Stimulated activated CD4-positive, alpha-beta T cell treated with anti-CD3 and anti-CD28 coated beads, Interleukin-1b, Interleukin-23, amount 100 ng/mL, for 48 hours (primary cell): ENCODE data around the gene NRN1L.
A peak's percentile ranks its signal among the peaks of the same experiment; 100 is the strongest.
"Not testable (repeated sequence)": the region's sequence is repeated elsewhere in the genome, so short reads cannot be mapped to it uniquely, and the experiment has no call there.

Source experiments
- DNase-seq: peaks from one replicate; pipeline ENCODE4 v3.0.0-alpha.2; 2020

NRN1L gene

DNA sequence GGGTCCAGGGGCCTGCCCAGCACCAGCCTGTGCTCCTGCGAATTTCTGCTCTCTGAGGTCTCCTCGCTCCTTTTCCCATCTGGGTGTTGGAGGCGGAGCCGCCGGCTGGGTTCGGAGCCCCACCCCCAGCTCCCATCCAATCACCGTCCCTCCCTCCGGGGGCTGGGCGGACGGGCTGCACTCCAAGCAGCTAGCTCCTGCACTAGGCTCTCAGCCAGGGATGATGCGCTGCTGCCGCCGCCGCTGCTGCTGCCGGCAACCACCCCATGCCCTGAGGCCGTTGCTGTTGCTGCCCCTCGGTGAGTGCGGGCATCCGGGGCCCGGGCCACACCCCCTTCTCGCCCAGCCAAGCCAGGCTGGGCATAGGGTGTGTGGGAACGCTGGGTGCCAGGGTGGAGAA lies at the start of gene NRN1L:
Gene NRN1L, plus strand, starts transcription at position 202 of the 400 bp plus-strand sequence. Its CDS starts 19 bp downstream, at position 221.
- no peak for DNase-seq

DNA sequence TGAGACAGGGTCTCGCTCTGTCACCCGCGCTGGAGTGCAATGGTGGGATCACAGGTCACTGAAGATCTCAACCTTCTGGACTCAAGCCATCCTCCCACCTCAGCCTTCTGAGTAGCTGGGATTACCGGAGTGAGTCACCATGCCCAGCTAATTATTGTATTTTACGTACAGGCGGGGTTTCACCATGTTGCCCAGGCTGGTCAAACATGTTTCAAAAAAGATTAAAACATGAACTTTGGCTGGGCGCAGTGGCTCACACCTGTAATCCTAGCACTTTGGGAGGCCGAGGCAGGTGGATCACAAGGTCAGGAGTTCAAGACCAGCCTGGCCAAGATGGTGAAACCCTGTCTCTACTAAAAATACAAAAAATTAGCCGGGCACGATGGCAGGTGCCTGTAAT lies 47.5 kb upstream of the NRN1L start:
- DNase-seq: not testable (repeated sequence)

DNA sequence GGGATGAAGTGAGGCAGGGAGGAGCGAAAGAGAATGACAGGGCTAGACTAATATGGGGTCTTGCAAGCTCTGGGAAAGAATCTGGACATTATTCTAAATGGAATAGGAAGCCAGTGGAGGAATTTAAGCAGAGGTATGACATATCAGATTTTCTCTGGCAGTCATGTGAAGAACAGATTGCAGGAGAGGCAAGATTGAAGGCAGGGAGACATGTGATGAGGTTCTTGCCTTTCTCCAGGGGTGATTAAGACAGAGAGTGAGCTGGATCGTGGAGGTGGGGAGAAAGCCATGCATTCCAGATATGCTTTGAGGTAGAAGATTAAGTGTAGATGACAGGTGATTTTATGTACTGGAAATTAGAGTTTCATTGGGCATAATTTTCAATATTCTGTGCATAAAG lies 46.9 kb upstream of the NRN1L start:
- DNase-seq: no peak

DNA sequence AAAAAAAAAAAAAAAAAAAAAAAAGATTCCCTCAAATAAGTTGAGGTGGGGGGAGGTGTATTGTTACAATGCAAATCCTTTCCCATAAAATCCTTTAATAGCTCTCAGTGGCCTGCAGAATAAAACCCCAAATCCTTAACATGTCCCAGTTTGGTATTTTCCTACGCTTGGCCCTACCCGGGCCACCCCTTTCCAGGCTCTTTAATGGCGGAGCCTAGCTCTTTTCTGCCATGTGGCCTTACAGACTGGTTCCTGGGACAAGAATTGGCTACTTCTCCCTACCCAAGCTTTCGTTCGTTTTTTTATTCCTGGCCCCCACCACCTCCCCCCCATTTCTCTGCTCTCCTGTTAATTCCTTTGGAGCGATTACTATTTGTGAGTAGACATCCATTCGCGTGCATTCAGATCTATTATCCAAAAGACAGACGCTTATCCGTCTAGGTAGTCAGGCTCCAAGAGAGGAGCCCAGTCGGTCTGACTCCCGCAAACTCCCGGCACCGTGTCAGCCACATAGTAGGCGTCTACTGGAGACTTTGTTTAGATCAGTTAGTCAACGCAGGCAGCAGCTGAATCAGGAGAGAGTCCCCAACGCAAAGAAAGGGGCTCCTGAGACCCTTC lies 43.4 kb upstream of the NRN1L start:
- DNase-seq: no peak

DNA sequence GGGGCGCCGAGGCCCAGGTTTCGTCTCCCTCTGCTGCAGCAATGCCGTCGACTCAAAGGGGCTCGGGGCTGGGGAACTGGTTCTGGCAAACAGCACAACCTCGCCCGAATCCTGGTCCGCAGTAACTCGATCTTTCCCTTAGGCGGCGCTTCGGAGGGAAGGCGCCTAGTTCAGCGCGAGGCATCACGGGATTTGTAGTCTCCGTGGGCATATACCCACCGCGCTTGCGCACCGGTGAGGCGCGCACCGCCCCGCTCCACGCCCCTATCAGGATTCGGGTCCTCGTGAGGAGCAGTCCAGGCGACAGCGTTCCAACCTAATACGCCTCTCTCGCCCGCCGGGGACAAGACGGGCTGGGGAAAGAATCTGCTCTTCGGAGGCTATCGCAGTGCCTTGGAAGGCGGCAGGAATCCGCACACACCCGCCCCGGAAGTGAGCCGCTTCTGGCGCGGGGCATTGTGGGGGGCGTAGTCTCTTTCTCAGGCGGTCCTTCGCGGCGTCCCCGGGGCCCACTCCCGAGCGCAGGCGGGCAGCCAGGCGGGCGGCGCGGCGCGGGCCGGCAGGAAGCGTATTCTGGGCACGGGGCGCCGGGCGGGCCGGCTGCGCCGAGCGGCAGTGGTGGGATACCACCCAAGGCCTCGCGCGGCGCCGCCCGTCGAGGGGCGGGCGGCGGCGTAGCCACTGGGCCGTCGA lies 42.7 kb upstream of the NRN1L start, which contains the start of gene THAP11:
Gene THAP11, plus strand, starts transcription at position 505 of the 693 bp plus-strand sequence. CDS start 235 bp downstream, outside the sequence.
- peak; percentile 94 for DNase-seq

DNA sequence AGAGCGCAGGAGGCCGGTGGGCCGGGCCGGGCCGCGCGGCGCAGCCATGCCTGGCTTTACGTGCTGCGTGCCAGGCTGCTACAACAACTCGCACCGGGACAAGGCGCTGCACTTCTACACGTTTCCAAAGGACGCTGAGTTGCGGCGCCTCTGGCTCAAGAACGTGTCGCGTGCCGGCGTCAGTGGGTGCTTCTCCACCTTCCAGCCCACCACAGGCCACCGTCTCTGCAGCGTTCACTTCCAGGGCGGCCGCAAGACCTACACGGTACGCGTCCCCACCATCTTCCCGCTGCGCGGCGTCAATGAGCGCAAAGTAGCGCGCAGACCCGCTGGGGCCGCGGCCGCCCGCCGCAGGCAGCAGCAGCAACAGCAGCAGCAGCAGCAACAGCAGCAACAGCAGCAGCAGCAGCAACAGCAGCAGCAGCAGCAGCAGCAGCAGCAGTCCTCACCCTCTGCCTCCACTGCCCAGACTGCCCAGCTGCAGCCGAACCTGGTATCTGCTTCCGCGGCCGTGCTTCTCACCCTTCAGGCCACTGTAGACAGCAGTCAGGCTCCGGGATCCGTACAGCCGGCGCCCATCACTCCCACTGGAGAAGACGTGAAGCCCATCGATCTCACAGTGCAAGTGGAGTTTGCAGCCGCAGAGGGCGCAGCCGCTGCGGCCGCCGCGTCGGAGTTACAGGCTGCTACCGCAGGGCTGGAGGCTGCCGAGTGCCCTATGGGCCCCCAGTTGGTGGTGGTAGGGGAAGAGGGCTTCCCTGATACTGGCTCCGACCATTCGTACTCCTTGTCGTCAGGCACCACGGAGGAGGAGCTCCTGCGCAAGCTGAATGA lies 42.0 kb upstream of the NRN1L start:
- DNase-seq: peak; percentile 66

DNA sequence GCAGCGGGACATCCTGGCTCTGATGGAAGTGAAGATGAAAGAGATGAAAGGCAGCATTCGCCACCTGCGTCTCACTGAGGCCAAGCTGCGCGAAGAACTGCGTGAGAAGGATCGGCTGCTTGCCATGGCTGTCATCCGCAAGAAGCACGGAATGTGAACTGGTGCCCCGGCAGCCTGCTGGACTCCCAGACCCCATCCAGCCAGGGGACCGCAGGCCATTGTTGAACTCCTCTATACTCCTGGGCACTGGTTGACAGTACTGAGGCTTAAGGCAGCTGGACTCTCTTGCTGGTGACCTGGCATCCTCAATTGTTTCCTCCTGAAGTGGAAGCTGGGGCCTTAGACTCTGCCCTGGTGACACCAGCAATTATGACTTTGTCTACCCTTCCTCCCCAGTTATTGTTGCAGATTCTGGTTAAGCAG lies 41.3 kb upstream of the NRN1L start:
- DNase-seq: no peak

DNA sequence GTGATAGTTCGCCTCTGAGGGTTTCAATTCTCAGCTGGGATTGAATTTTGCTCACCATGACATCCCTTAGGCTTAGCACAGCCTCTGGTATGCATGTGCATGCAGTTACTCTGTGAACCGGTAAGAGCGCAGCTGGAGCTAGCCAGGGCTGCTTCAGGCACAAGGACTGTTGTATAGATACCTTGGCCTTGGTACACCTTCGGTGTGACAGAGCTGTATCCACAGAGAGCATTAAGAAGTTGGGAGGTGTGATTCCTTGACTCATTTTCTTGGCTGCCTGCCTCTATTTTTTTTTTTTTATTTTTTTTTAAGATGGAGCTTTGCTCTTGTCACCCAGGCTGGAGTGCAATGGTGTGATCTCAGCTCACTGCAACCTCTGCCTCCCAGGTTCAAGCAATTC lies 40.2 kb upstream of the NRN1L start:
- DNase-seq: no peak

DNA sequence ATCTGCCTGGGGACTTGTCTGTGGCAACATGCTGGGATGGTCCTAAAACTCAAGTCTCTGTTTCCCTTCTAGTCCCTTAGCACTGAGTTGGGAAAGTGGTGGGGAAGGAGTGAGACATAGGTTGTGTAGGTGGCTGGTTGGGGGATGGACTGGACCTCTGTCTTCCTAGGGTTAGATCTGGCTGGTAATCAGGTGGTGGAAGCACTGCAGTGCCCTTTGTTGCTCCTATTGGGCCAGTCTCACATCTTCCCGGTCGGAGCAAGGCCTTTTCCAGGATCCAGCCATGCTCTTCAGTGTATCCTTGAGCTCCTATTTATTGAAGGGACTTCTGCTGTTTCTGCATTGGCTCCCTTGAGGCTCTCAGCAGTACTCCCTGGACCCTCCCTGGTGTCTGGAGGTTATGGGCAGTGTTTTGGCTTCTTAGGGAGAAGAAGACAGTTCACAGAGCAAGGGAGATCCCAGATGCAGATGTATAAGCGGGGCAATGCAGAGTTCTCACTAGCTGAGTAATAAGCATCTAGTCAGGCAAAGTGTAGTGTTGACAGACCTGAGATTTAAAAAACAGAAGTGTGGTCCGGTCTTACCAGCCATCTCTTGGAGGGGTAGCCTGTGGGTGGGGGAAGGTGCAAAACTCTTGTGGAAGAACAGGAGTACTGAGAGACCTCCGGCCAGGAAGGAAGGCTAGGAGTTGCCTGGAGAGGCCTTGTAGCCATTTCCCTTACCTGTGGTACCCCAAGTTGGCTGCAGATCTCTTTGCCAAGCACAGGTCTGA lies 39.2 kb upstream of the NRN1L start:
- DNase-seq: no peak

DNA sequence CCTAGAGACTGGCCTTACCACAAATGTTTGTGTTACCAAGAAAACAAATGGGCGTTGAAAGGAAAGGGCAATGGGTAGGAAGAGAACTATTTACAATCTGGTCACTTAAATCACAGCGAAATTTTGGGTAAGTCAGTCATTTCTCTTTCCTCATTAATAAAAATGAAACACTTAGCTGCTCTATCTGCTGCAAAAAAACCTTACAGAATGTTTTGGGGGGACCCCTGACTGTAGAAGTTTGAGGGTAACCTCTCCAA lies 38.7 kb upstream of the NRN1L start:
- no peak for DNase-seq

DNA sequence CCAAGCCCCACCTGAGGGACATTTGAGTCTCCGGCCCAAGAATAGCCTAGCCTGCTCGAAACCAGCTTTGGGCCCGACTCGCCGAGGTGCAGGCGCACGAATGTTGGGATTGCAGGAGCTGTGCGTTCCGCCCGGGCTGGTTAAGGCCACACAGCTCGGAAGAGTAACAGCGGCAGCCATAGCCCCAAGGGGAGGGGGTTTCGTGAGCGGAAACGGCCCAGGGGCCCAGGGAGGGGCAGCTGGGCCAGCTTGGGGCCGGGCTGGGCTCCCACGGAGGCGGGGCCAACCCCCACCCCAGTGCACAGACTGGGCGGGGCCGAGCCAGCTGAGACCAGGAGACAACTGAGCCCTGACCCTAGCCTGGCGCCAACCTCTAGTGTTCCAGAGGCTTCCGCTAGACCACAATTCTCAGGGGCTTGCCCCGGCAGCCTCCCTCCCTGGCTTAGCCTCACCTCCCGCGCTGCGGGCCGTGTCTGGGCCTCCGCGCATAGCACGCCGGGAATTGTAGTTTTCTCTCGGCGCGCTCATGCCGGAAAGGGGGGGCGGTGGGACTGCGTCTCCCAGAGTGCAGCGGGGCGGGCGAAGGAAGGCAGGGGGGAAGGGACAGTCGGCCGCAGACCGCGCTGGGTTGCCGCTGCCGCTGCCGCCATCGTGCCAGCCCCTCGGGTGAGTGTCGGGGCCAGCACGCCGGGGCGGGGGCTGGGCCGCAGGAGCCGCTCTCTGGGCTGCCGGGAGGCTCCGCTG lies 38.2 kb upstream of the NRN1L start, which contains the start of gene NUTF2:
Gene NUTF2, plus strand, starts transcription at position 614 of the 744 bp plus-strand sequence. CDS start 18,198 bp downstream, outside the sequence.
- DNase-seq: peak; percentile 96

DNA sequence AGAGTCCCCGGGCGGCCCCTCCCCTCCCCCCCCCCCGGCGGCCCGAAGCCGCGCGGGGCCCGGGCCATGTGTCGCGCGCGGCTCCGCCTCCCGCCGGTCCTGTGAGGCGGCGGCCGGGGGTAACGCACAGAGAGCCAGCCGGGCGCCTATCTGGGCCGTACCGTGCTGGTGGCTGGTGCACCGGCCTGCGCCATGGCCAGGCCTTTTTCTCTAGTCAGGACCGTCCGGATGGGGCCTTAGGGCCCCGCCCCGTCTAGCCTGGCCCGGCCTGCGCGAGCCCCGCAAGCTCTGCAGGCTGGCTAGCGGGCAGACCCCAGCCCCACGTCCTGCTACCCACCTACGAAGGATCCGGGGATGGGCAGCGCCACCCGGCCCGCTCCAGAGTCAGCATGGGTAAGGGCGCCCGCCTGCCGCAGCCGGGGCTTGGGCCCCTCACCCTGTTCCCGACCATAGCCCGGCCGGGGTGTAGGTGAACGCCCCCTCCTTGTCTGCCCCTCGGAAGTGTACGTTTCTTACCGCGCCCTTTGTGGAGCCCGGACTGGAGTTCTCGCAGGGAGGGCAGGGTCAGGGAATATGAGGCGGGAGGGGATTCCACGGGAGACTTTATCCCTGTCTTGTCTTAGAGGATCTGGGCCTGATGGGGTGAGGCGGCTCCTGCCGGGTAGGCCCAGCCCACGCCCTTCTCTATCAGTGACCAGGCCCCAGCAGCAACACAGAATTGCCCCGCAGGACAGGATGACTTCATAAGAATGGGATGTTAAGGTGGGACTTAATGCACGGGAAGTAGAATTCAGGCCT lies 37.4 kb upstream of the NRN1L start, which contains the start of gene CENPT:
Gene CENPT, minus strand, starts transcription at position 630 of the 798 bp plus-strand sequence. CDS start 13,834 bp downstream, outside the sequence.
- DNase-seq: peak; percentile 16

DNA sequence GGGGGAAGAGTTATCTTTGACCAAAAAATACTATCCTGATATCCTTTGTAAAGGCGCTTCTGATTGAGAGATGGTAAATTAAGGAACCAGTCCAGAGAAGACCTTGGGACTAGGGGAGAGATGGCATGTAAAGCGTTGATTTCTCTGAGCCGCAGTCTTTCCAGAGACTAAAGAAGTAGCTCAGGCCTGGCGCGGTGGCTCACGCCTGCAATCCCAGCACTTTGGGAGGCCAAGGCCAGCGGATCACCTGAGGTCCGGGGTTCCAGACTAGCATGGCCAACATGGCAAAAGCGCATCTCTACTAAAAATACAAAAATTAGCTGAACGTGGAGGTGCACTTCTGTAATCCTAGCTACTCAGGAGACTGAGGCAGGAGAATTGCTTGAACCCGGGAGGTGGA lies 36.6 kb upstream of the NRN1L start:
- no peak for DNase-seq

DNA sequence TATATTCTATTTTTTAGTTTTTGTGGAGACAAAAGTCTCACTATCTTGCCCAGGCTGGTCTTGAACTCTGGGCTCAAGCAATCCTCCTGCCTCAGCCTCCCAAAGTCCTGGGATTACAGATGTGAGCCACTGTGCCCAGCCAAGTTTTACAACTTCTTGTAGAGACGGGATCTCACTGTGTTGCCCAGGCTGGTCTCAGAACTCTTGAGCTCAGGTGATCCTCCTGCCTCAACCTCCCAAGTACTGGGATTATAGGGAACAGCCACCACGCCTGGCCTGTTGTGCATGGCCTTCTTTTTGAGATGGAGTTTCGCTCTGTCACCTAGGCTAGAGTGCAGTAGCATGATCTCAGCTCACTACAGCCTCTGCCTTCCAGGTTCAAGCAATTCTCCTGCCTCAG lies 31.0 kb upstream of the NRN1L start:
- DNase-seq: no peak

DNA sequence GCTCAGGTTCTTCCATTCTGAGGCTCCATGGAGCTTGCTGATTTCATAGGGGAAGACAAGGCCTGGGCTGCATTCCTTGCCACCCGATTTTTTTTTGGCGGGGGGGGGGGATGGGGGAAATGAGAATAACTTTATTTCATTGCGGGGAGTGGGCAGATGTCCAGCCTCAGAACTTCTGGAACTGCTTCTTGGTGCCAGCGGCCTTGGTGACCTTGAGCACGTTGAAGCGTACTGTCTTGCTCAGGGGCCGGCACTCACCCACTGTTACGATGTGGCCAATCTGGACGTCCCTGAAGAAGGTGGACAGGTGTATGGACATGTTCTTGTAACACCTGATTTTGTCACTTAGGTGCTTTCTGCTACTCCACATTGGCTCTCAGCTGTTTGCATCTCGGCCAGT lies 28.9 kb upstream of the NRN1L start:
- no peak for DNase-seq

DNA sequence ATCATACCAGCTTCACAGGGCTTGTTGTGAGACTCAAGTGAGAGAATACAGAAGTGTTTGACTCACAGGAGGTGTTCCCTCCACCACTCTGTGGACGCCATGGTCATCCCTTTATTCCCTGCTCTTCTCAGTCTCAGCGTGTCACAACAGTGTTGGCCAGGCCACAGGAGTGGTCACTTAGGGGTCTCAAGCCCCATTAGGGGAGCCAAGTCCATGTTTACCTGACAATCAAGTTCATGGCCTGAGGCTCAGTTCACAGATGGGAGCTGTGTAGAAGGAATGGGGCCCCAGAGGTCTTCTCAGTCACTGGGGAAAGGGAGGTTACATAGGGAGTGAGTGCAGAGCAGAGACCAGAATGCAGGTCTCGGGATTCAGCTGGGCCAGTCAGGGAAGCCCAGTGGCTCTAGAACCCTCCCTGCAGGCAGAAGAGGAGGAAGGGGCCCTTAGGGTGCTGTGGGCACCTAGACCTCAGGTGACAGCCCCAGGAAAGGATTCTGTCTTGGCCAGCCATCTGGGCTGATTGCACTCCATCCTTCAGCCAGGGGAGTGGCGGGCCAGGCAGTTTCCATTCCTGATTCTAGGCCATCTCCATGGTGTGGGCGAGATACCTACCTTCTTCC lies 27.6 kb upstream of the NRN1L start:
- DNase-seq: no peak

DNA sequence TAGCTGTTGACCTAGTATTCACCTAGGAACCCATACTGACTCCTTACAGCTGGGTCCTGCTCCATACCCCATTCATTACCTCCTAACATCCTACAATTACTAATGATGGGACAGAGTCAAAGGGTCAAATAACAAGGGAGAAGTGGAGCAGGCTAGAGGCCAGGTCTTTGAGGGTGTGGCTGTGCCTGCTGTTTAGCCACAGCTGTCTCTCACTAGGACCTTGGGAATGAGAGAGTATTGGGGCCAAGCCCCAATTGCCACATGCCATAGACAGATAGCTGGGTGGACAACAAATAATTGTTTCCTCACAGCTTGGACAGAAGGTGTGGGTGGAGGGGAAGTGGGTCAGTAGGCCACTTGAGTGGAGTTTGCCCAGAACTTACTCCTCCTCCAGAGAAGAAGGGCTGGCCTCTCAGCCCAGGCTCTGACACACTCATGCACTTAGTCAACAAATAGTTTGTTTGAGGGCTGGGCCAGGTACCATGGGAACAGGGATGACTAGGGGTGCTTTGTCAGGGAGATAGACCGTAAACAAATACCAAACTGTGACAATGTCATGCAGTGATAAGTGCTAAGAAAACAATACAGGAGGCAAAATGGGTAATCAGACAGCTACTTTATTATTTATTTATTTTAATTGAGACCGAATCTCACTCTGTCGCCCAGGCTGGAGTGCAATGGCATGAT lies 27.0 kb upstream of the NRN1L start:
- peak; percentile 40 for DNase-seq

DNA sequence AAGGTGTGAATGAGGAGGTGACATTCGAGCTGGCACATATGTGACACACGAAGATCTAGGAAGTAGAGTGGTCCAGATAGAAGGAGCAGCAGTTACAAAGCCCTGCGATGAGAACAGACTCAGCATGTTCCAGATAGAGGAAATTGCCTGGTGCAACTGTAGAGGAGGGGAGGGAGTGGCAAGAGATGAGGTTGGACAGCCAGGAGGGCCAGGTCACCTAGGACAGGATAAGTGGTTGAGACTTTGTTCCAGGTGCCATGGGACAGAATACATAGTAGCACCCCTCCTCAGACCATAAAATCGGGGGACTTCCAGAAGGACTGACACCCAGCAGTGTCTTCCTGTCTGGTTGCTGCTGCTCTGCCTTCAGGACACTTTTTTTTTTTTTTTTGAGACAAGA lies 26.2 kb upstream of the NRN1L start:
- no peak for DNase-seq

DNA sequence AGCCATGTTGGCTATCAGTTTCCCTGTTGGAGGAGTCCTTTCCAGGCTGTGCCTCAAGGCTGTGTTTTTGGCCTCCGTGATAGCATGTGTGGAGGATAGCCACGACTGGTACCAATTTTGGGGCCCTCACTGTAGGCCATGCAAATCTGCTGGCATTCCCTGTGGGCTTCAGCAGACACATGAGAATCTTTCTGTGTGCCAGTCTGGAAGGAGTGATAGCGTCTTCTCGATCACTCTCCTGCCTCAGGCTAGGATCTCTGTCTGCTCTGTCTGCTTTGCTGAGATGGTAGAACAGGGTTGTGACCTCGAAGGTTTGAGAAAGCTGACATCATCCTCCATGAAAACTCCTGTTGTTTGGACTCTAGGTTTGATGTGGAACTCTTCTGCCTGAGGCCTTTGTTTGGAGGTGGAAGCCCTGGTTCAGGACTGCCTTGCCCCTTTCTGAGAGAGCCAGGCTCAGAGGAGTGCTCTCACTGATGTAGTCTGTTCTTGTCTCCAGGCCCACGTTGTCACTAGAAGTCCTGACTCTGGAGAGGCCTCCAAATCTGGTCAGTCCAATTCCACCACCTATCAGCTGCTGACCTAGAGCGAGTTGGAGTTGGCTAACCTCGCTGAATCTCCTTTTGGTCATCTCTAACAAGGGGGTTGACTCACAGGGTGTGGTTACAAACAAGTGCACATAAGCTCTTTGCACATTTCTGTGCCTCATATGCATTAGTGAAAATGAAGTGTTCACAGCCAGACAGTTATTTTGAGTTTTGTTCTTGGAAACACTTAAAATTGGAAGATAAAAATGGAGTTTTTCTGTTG lies 23.9 kb upstream of the NRN1L start:
- no peak for DNase-seq
